Right lobe of liver (tissue), 4 donors: Measurements from ENCODE around the gene SOD1.

Source experiments
- POLR2A ChIP-seq: fragments of 450-650 bp; IDR thresholded peaks from one replicate; pipeline ENCODE4 v1.6.1; 2017; ENCODE audit warnings: antibody characterized with exemption, mild to moderate bottlenecking
- TF ChIP-seq, protein P1 (sequence below), 4 donors: fragments of 200-600 bp in 3 of 4; fragments of 450-650 bp in 1 of 4; IDR thresholded peaks; one replicate each; pipeline versions ENCODE4 v1.5.1 to v1.8.0; 2016 to 2022; ENCODE audit warnings: antibody characterized with exemption in 4 of 4, mild to moderate bottlenecking in 2 of 4
- donor health status: DM: no; HTN: no; CAD: no.
- donor health status: DM: no; HTN: no; CAD: no.
- donor health status: DM: no; HTN: yes; CAD: no.

DNA sequence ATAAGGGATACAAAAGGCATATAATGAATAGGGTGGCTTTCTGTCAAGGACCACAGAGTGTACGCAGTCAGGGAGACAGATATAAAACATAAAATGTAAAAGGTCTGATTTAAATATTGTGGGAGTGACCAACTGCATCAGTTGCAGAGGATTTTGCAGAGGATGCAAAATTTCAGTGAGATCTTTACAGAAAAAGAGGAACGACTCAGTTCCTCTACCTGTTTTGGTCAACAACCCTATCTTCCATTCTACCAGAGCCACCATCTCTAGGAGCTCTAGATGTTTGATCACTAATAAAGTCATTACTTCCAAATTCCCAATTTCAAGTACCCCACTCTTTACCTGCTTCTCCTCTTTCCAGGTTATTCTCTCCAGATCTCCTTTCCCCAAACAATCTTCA is 16.5 kb downstream of the SOD1 start:
- TF ChIP-seq POLR2A: no peak
- TF ChIP-seq, protein P1, sequence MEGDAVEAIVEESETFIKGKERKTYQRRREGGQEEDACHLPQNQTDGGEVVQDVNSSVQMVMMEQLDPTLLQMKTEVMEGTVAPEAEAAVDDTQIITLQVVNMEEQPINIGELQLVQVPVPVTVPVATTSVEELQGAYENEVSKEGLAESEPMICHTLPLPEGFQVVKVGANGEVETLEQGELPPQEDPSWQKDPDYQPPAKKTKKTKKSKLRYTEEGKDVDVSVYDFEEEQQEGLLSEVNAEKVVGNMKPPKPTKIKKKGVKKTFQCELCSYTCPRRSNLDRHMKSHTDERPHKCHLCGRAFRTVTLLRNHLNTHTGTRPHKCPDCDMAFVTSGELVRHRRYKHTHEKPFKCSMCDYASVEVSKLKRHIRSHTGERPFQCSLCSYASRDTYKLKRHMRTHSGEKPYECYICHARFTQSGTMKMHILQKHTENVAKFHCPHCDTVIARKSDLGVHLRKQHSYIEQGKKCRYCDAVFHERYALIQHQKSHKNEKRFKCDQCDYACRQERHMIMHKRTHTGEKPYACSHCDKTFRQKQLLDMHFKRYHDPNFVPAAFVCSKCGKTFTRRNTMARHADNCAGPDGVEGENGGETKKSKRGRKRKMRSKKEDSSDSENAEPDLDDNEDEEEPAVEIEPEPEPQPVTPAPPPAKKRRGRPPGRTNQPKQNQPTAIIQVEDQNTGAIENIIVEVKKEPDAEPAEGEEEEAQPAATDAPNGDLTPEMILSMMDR (IDR thresholded peaks at IDR 0.05): no peak
